ENCODE data around the gene CALHM5. TPM values are rescaled to one million over a fixed set of nuclear protein-coding genes. Genes with fewer than 3 reads are reported as not detected.

CALHM5 gene
- total and polyA plus RNA-seq, 10 of the 15 experiments (the other 5 are each of a cell fraction or from before 2014, with no cell fraction given), result not detected

DNA sequence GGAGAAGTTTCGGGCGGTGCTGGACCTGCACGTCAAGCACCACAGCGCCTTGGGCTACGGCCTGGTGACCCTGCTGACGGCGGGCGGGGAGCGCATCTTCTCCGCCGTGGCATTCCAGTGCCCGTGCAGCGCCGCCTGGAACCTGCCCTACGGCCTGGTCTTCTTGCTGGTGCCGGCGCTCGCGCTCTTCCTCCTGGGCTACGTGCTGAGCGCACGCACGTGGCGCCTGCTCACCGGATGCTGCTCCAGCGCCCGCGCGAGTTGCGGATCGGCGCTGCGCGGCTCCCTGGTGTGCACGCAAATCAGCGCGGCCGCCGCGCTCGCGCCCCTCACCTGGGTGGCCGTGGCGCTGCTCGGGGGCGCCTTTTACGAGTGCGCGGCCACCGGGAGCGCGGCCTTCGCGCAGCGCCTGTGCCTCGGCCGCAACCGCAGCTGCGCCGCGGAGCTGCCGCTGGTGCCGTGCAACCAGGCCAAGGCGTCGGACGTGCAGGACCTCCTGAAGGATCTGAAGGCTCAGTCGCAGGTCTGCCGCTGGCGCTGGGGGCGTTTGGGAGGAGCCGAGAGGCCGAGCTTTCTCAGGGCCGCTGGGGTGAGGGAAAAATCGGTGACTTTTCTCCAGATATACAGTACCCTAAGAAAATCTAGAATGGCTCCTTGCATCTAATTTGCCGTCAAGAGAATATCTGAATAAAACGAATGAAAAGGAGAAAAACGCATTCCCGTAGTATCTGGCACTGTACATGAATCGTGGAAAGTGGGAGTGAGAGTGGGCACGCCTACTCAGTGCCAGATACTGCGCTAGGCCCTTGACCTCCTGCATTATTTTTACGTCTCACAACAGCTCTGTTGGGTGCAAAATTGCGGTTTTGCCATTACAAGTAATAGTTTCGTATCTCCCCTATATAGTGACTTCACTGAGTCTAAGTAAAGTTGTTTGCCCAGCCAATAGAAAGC, 49.2 kb upstream of the CALHM5 start:
- H3K4me1 ChIP-seq (ENCODE audit: control insufficient read depth, insufficient read depth, low read length), result peaks cover 17% of the 10 kb centered on the region
- 6% methylated on average over 72 of the region's 84 CpGs for WGBS (ENCODE audit: insufficient coverage, insufficient replicate concordance, low lambda C conversion rate, missing lambda C conversion rate)
- no peak for DNase-seq (ENCODE audit: low read depth, low spot score)
- H3K9ac ChIP-seq (ENCODE audit: control insufficient read depth, insufficient read depth, low read length), result no peak overlapping the region; the same call in 1 of the 2 replicates
- no peaks in the 10 kb centered on the region for H4K20me1 ChIP-seq (ENCODE audit: control insufficient read depth, insufficient read depth)
- ATAC-seq, result peak; percentile 89
- in situ Hi-C loops (cut with MboI) (no loop called here), intact Hi-C loops (cut with micrococcal nuclease; ENCODE audit: unreplicated experiment) (no loop called here)
- no peak overlapping the region for H3K27ac ChIP-seq (ENCODE audit: control insufficient read depth, insufficient read depth)
- H2AFZ ChIP-seq (ENCODE audit: control insufficient read depth, low read depth, low read length), result peak overlapping the region; percentile 72
- ChIA-PET CTCF (interaction anchor here (0.8 to 1.5 kb wide), 6 partner anchors 12 to 174 kb away, joined by 3 to 5 read pairs (median 3); no protein-coding TSS in a partner anchor), POLR2A (interaction anchor here (1.1 kb wide), 1 partner anchor 68 kb away, joined by 4 read pairs; no protein-coding TSS in a partner anchor), SMC1A (ENCODE audit: uncharacterized antibody, unreplicated experiment) (interaction anchor here (0.6 to 1.2 kb wide), 2 partner anchors 12 to 16 kb away, joined by 3 to 4 read pairs; no protein-coding TSS in a partner anchor), RAD21 (ENCODE audit: unreplicated experiment) (interaction anchor here (0.8 to 1.1 kb wide), 2 partner anchors 11 to 50 kb away, joined by 3 read pairs; no protein-coding TSS in a partner anchor)
- no TSS peak for BruUV-seq (replicated peaks)
- H3K4me2 ChIP-seq (ENCODE audit: control insufficient read depth, insufficient read depth), result peak overlapping the region; percentile 69
- no peaks in the 10 kb centered on the region for H3K36me3 ChIP-seq (ENCODE audit: control insufficient read depth in 2 of 2, insufficient read depth in 2 of 2, low read length in 1 of 2)
- H3K79me2 ChIP-seq (ENCODE audit: control insufficient read depth, insufficient read depth, low read length), result no peaks in the 10 kb centered on the region
- peak overlapping the region; percentile 63; the same call in 1 of the 2 replicates for H3K4me3 ChIP-seq
- H3K9me3 ChIP-seq (replicated peaks; ENCODE audit: control insufficient read depth, insufficient read depth, low read length), result no peaks in the 10 kb centered on the region
- peak; percentile 18 for FAIRE-seq
- peaks cover 0 to 3% of the 10 kb centered on the region in 2 experiments; a peak in 3 of 4 replicates for H3K27me3 ChIP-seq (replicated peaks in 1 of 2; ENCODE audit: control insufficient read depth in 2 of 2, insufficient read depth in 2 of 2, low read length in 1 of 2)
- TF ChIP-seq SKIL (IDR thresholded peaks at IDR 0.05; ENCODE audit: low read depth, poor library complexity, severe bottlenecking) (no peak), KDM1A (IDR thresholded peaks at IDR 0.05; ENCODE audit: borderline replicate concordance) (no peak), JUND (IDR thresholded peaks at IDR 0.05; ENCODE audit: low read depth, low read length) (no peak), HDGF (IDR thresholded peaks at IDR 0.05) (no peak), CHD2 (IDR thresholded peaks at IDR 0.05; ENCODE audit: borderline replicate concordance, low read depth, low read length) (no peak), FOXK2 (IDR thresholded peaks at IDR 0.05) (no peak), CBX3 (IDR thresholded peaks at IDR 0.05; ENCODE audit: borderline replicate concordance, low read depth) (no peak), RUNX3 (IDR thresholded peaks at IDR 0.05; ENCODE audit: low read length) (peak; percentile 77), PAX8 (IDR thresholded peaks at IDR 0.05) (no peak), EGR1 (IDR thresholded peaks at IDR 0.05; ENCODE audit: borderline replicate concordance in 1 of 2, low read depth in 2 of 2, low read length in 2 of 2) (peak in 1 of 2 experiments; percentile 42; a peak in 1 of 3 replicates)
- TF ChIP-seq, protein P1, sequence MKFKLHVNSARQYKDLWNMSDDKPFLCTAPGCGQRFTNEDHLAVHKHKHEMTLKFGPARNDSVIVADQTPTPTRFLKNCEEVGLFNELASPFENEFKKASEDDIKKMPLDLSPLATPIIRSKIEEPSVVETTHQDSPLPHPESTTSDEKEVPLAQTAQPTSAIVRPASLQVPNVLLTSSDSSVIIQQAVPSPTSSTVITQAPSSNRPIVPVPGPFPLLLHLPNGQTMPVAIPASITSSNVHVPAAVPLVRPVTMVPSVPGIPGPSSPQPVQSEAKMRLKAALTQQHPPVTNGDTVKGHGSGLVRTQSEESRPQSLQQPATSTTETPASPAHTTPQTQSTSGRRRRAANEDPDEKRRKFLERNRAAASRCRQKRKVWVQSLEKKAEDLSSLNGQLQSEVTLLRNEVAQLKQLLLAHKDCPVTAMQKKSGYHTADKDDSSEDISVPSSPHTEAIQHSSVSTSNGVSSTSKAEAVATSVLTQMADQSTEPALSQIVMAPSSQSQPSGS (IDR thresholded peaks at IDR 0.05; ENCODE audit: low read length), result no peak
- TF ChIP-seq, protein P2, sequence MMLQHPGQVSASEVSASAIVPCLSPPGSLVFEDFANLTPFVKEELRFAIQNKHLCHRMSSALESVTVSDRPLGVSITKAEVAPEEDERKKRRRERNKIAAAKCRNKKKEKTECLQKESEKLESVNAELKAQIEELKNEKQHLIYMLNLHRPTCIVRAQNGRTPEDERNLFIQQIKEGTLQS (IDR thresholded peaks at IDR 0.05; ENCODE audit: borderline replicate concordance, extremely low read depth, low read depth, low read length), result no peak
- TF ChIP-seq, protein P3, sequence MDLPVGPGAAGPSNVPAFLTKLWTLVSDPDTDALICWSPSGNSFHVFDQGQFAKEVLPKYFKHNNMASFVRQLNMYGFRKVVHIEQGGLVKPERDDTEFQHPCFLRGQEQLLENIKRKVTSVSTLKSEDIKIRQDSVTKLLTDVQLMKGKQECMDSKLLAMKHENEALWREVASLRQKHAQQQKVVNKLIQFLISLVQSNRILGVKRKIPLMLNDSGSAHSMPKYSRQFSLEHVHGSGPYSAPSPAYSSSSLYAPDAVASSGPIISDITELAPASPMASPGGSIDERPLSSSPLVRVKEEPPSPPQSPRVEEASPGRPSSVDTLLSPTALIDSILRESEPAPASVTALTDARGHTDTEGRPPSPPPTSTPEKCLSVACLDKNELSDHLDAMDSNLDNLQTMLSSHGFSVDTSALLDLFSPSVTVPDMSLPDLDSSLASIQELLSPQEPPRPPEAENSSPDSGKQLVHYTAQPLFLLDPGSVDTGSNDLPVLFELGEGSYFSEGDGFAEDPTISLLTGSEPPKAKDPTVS (IDR thresholded peaks at IDR 0.05; ENCODE audit: low read depth, low read length), result no peak
- TF ChIP-seq, protein P4, sequence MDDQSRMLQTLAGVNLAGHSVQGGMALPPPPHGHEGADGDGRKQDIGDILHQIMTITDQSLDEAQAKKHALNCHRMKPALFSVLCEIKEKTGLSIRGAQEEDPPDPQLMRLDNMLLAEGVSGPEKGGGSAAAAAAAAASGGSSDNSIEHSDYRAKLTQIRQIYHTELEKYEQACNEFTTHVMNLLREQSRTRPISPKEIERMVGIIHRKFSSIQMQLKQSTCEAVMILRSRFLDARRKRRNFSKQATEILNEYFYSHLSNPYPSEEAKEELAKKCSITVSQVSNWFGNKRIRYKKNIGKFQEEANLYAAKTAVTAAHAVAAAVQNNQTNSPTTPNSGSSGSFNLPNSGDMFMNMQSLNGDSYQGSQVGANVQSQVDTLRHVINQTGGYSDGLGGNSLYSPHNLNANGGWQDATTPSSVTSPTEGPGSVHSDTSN (IDR thresholded peaks at IDR 0.05; ENCODE audit: insufficient replicate concordance, low read depth, low read length), result no peak
